T-helper 22 cell (primary cell): ENCODE results near the gene SLC13A2.
"Not testable (repeated sequence)": the region's sequence is repeated elsewhere in the genome, so short reads cannot be mapped to it uniquely, and the experiment has no call there.

Experiments
- DNase-seq: peaks from one replicate; pipeline ENCODE4 v3.0.0-alpha.2; 2020; ENCODE audit warnings: low read depth

SLC13A2 gene, protein sequence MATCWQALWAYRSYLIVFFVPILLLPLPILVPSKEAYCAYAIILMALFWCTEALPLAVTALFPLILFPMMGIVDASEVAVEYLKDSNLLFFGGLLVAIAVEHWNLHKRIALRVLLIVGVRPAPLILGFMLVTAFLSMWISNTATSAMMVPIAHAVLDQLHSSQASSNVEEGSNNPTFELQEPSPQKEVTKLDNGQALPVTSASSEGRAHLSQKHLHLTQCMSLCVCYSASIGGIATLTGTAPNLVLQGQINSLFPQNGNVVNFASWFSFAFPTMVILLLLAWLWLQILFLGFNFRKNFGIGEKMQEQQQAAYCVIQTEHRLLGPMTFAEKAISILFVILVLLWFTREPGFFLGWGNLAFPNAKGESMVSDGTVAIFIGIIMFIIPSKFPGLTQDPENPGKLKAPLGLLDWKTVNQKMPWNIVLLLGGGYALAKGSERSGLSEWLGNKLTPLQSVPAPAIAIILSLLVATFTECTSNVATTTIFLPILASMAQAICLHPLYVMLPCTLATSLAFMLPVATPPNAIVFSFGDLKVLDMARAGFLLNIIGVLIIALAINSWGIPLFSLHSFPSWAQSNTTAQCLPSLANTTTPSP

GRCh38 chr17:28473542-28473941 lies at the start of gene SLC13A2:
Gene SLC13A2, plus strand, starts transcription at chr17:28473644. Its CDS starts 69 bp downstream, at chr17:28473713.
- no peak for DNase-seq

DNA sequence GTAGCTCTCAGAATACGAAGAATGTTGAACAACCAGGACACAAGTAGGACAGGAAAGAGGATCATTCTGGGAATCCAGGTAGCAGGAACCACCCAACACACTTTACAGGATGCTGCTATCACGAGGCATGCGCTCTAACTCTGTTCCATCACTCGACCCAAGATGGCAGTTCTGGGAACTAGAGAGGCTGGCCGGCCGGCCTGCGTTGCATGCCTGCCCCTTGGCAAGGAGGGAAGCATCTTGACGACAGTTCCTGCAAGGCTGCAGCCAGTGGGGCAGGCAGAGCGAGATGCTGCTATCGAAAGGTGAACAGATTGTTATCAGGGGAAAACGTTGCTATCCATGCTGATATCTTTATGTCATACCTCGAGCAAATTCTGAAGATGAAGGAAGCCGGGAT lies 48.2 kb upstream of the SLC13A2 start:
- no peak for DNase-seq

DNA sequence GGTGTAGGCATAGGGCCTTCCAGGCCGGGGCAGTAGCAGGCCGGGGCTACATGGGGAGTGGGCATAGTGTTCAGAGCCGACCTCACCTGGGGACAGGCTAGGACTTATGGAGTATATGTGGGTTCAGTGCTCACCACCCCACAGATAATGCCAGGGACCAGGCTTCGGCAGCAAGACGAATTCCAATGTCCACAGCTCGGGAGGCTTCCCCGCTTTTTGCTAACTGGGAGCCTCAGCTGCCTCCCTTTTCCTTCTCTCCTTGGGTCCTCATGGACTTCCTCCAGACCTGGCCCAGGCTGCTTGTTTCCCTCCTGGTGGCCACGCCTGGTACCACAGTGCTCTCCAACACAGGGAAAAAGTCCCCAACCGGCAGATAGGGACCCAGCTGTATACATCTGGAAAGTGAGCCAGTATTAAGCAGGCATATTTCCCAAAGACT lies 47.3 kb upstream of the SLC13A2 start:
- no peak for DNase-seq

DNA sequence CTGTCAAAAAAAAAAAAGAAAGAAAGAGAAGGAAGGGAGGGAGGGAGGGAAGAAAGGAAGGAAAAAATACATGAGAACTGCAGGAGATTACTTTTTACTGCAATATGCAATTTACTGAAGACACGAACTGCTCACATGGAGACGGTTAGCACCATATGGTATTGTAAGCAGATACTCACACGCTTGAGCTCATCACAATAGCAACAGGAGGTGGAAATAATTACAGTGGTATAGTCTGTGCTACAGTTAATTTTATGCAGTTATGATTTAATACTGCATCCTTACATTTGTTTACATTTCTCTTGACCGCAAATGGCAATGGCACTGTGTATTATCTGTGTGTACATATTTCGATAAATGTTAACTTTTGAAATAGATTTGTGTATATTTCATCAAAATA lies 46.1 kb upstream of the SLC13A2 start:
- DNase-seq, result no peak

GRCh38 chr17:28427982-28428381 lies 45.5 kb upstream of the SLC13A2 start:
- DNase-seq, result not testable (repeated sequence)

DNA sequence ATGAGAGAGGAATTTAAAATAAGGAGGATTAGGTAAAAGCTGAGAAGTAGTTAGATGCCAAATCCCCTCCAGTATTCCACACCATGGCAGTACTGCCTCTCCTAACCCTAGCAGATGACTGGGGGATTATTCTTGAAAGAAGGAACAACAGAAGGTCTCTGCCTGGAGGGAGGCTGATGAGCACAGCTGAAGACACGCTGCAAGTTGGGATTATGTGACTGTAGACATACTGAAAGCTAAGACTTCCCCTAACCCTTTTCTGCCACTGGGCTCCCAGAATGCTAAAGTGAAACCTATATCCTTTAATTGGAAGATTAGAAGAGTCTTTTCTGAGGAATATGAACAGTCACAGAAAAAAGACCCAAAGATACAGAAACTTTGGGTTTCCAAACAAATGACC lies 39.7 kb upstream of the SLC13A2 start:
- no peak for DNase-seq

- not testable (repeated sequence) for DNase-seq
Measured at GRCh38 chr17:28434326-28434725, 39.1 kb upstream of the SLC13A2 start.

GRCh38 chr17:28443901-28444638 lies 29.4 kb upstream of the SLC13A2 start:
- DNase-seq, result no peak

DNA sequence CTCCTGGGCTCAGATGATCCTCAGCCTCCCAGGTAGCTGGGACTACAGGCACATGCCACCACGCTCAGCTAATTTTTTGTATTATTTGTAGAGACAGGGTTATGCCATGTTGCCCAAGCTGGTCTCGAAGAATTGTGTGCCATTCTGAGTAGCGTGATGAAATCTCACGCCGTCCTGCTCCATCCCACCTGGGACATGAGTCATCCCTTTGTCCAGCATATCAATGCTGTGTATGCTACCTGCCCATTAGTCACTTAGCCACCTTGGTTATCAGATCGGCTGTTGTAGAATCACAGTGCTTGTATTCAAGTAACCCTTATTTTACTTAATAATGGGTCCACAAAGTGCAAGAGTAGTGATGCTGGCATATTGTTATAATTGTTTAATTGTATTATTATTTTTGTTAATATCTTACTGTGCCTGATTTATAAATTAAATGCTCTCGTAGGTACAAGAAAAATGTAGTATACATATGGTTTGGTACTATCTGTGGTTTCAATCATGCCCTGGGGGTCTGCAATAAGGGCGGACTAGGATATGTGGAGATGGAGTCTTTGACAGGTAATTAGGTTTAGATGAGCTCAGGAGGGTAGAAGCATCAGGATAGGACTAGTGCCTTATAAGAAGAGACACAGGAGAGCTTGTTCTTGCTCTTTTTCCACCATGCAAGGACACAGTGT lies 26.6 kb upstream of the SLC13A2 start:
- DNase-seq, result no peak

DNA sequence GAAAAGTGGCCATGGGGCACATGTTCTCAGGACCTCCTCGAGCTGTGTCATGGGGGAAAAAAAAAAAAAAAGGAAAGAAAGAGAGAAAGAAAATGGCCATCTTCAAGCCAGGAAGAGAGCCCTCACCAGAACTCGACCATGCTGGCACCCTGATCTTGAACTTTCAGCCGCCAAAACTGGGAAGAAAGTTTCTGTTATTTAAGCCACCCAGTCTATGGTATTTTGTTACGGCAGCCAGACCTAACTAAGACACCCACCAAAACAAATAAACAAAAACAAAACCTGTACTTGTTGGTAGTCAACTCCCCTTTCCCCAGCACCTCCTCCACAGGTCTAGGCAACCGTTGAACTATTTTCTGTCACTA lies 26.1 kb upstream of the SLC13A2 start:
- DNase-seq, result no peak

GRCh38 chr17:28449859-28450258 lies 23.6 kb upstream of the SLC13A2 start:
- no peak for DNase-seq

DNA sequence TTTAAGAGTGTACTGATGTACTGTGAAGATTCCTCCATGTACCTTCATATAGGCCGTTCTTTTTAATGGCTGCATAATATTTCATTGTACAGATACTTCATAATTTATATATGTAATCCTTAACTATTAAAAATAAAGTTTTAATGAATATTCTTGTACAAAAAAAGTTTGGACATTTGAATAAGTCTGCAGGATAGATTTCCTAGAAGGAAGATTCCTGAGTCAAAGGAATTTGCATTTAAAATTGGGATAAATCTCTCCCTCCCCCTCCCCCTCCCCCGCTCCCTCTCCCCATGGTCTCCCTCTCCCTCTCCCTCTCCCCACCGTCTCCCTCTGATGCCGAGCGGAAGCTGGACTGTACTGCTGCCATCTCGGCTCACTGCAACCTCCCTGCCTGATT lies 15.6 kb upstream of the SLC13A2 start:
- no peak for DNase-seq

DNA sequence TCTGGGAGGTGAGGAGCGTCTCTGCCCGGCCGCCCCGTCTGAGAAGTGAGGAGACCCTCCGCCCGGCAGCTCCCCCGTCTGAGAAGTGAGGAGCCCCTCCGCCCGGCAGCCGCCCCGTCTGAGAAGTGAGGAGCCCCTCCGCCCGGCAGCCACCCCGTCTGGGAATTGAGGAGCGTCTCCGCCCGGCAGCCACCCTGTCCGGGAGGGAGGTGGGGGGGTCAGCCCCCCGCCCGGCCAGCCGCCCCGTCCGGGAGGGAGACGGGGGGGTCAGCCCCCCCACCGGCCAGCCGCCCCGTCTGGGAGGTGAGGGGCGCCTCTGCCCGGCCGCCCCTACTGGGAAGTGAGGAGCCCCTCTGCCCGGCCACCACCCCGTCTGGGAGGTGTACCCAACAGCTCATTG lies 14.6 kb upstream of the SLC13A2 start:
- not testable (repeated sequence) for DNase-seq

DNA sequence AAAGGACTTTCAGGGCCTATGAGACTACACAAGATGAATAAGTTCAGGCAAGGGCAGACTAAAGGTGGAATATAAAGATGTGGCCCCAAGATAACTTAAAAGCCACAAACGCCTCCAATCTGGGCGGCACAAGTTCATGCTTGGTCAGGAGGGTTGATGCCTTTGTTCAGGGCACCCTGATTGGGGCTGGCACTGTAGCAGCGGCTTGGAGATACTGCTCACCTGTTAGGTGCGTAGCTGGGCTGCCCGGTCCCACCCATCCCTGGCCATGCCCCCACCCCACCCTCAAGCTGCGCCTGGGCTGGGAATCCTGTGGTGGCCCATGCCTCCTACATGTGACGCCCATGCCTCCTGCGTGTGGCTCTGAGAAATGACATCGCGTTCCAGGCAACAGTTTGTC lies 12.5 kb upstream of the SLC13A2 start:
- DNase-seq, result no peak

DNA sequence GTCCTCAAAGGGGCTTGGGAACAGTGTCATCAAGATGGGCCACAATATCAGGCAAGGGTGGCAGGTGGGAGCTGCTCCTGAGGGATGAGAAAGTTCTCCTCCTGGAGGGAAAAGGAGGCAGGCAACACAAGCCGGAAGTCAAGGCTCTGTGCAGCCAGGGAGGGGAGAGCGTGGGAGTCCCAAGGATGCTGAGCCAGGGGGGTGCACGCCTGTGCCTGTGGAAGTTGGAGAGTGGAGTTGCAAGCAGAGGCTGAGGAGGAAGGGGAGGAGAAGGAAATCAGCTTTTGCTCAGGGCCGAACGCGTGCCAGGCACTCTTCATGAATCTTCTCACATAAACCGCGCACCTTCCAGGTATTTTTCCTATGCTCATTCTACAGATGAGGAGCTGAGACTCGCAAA lies 7.4 kb upstream of the SLC13A2 start:
- DNase-seq, result no peak

DNA sequence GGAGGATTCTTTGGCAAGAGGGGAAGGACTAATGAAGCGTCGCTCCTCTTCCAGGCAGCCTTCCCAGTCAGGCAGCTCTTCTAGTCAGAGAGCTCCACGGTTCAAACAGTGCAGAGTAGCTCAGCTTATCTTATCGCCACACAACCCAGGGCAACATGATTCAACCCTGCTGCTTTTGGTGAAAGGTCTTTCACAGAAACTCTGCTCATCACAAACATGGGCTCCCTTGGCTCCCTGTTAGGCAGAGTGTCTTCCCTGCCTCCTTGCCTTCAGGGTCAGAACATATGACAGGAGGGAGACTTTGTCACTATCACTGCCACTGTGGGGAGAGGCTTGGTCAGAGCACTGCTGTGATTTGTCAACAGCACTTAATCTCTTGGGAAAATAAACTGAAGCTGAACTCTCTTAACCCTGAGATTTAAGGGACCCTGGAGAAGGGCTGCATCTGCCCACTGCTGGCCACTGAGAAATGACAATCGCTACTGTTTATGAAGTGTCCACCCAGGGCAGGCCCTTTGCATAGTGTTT lies 6.9 kb upstream of the SLC13A2 start:
- DNase-seq, result no peak

- DNase-seq, result no peak
Measured at GRCh38 chr17:28467456-28468025, 5.9 kb upstream of the SLC13A2 start.

- DNase-seq, result not testable (repeated sequence)
Measured at GRCh38 chr17:28468033-28468735, 5.3 kb upstream of the SLC13A2 start.

GRCh38 chr17:28468781-28469180 lies 4.7 kb upstream of the SLC13A2 start:
- DNase-seq, result no peak

DNA sequence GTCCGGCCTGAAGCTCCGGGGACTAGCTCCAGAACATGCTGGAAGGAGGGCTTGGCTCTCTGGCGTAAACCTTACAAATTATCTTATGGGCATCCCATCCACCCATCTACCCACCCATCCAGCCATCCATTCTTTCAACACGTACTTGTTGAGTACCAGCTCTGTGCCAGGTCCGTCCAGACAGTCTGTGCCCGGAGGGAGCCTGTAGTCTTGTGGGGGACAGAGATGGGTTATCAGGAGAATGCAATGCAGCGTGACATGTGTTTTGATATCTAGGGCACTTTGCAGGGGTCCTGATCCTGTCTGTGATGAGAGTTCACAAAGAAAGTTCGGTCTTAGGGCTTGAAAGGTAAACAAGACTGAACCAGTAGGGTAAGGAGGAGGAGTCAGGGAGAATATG lies 4.1 kb upstream of the SLC13A2 start:
- no peak for DNase-seq

DNA sequence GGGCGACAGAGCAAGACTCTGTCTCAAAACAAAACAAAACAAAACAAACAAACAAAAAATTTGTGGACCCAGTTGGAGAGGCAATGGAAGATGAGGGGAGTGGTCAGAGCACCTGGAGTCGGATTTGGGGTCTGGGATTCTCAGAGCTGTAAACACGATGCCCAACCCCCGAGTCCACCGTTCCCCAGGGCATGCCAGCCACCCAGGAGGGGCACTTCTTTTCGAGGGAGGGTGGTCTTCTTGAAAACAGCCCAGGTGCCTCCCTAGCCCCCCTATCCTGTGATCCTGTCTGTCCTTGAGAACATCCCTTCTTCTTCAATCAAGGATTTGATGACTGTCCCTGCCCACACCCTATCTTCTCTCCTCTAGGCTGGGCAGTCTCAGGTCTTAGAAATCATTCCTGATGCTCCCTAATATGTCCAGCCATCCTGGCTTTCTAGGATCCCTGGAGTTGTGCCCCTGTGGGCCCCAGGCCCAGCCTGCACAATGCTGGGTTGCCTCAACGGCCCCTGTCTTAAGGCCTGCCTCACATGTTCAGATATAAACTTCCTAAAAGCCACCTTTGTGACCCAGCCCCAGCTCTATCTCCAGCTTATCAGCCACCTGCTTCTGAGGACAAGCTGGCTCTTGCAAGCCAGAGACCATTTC lies 3.1 kb upstream of the SLC13A2 start:
- no peak for DNase-seq
